ENCODE data around the gene SUFU. TPM values are rescaled to one million over a fixed set of nuclear protein-coding genes. Genes with fewer than 3 reads are reported as not detected.

The SUFU gene
- total RNA-seq, 1 donor = 3.3 TPM

DNA sequence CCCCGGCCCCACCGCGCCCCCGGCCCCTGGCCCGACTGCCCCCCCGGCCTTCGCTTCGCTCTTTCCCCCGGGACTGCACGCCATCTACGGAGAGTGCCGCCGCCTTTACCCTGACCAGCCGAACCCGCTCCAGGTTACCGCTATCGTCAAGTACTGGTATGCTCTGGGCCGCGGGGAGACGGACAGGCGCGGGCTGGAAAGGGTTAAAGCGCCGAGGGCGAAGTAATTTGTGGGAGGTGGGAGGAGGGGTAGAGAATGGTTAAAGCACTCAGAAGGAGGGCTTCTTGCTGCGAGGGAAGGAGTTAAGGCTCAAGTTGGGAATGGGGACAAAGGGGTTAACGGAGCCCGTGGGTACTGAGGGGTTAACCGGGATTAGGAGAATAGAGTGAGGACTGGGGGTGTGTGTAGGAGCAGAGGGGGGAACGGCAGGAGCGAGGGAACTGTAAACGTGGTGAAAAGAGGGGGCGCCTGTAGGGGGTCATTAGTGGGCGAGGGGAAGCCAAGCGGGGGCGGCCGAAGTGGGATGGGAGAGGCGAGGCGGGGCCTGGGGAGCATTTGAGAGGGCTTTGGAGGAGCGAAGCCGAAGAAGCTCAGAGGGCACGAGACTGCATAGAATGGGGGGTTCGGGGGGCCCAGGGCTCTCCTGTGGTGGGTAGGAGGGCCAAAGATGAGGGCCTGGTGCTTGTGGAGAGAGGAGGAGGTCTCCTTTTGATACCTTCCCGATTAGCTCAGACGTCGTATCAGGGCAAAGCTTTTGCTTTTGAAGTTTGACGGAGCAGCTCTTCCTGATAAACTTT, 605 bp downstream of the SUFU start:
- DNase-seq (ENCODE audit: low read depth) = no peak
- TF ChIP-seq, protein P1, sequence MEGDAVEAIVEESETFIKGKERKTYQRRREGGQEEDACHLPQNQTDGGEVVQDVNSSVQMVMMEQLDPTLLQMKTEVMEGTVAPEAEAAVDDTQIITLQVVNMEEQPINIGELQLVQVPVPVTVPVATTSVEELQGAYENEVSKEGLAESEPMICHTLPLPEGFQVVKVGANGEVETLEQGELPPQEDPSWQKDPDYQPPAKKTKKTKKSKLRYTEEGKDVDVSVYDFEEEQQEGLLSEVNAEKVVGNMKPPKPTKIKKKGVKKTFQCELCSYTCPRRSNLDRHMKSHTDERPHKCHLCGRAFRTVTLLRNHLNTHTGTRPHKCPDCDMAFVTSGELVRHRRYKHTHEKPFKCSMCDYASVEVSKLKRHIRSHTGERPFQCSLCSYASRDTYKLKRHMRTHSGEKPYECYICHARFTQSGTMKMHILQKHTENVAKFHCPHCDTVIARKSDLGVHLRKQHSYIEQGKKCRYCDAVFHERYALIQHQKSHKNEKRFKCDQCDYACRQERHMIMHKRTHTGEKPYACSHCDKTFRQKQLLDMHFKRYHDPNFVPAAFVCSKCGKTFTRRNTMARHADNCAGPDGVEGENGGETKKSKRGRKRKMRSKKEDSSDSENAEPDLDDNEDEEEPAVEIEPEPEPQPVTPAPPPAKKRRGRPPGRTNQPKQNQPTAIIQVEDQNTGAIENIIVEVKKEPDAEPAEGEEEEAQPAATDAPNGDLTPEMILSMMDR (IDR thresholded peaks at IDR 0.05; ENCODE audit: insufficient read depth, low read length) = no peak
- peak overlapping the region; percentile 96 for H3K4me3 ChIP-seq (ENCODE audit: low read depth, low read length)

DNA sequence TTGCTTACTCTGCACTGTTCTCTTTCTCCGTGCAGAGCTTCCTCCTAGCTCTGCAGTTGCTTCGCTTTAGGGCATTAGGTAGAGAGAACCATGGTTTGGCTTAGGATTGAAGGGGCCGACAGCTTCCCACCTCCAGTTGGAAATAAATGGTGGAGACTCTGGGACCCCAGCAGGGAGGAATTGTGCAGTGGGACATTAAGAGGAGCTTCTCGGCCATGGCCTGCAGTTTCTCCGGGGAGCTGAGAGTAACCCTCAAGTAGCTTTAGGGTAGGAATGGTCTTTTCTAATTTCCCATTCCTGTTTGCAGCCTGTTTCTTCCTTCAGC, 1.2 kb downstream of the SUFU start:
- H3K4me3 ChIP-seq (ENCODE audit: low read depth, low read length) = peak overlapping the region; percentile 96
- no peak for DNase-seq (ENCODE audit: low read depth)
- TF ChIP-seq, protein P1 (IDR thresholded peaks at IDR 0.05; ENCODE audit: insufficient read depth, low read length) = no peak

DNA sequence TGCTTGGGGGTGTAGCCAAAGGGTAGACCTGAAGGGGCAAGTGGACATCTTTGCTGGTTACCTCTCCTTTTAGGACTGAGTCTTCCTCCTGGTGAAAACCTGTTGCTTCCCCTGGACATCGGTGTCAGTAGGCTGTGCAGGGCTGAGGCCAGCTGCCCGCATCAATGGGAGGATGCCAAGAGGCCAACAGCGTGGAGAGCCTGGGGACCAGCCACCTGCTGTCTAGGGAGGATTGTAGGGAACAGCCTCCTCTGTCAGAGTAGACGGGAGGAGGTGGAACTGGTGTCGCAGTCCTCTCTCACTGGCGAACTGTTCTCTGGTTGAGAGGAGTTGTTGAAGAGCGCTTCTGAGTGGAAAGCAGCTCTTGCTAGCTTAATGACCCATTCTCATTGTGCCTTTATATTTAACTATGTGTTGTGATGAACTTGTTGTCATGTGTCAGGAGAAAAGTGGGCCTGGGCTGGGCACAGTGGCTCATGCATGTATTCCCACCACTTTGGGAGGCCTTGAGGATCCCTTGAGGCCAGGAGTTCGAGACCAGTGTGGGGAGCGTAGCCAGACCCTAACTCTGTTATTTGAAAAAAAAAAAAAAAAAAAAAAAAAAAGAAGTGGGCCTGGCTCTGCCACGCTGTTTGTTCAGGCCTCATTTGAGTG, 1.8 kb downstream of the SUFU start:
- TF ChIP-seq, protein P1 (IDR thresholded peaks at IDR 0.05; ENCODE audit: insufficient read depth, low read length) = no peak
- H3K4me3 ChIP-seq (ENCODE audit: low read depth, low read length) = peak overlapping the region; percentile 96

DNA sequence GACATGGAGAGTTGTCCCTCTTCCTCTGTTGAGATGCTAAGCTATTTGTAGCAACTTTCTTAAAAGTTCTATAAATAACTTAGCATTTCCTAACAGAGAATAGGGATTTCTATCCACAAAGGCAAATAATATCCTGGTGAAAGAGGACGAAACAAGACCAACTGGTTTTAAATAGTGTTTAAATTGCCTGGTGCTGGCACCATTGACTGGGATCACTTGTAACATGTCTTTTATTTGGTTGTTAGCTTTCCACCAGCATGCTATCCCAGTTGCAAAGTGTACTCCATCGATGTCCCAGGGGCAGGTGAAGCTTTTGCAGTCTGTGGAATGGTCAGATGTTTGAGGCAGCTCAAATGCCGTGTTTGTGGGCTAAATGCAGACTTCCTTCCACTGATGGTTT, 3.7 kb downstream of the SUFU start:
- TF ChIP-seq, protein P1 (IDR thresholded peaks at IDR 0.05; ENCODE audit: insufficient read depth, low read length) = no peak
- H3K4me3 ChIP-seq (ENCODE audit: low read depth, low read length) = no peak overlapping the region
- no peak for DNase-seq (ENCODE audit: low read depth)

More for the DNA sequence above, 1.8 kb downstream of the SUFU start:
- no peak for DNase-seq (ENCODE audit: low read depth)

DNA sequence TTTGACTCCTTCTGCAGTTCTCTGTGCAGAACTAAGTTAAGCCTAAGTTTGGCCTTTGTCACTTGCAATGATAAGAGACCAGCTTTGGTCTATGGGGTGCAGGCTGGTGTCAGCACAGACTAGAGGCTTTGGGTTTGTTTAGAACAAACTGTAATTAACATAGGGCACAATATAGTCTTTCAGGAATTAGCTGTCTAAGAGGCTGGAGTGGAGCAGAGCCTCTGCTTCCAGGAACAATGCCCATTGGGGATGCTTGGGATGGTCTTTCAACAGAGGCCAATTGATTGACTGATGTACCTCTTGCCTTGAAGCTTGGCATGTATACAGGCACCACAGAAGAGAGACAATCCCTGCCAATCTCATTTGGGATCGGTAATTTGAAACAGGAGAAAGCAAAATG, 4.7 kb downstream of the SUFU start:
- no peak overlapping the region for H3K4me3 ChIP-seq (ENCODE audit: low read depth, low read length)
- TF ChIP-seq, protein P1 (IDR thresholded peaks at IDR 0.05; ENCODE audit: insufficient read depth, low read length) = no peak
- DNase-seq (ENCODE audit: low read depth) = no peak

DNA sequence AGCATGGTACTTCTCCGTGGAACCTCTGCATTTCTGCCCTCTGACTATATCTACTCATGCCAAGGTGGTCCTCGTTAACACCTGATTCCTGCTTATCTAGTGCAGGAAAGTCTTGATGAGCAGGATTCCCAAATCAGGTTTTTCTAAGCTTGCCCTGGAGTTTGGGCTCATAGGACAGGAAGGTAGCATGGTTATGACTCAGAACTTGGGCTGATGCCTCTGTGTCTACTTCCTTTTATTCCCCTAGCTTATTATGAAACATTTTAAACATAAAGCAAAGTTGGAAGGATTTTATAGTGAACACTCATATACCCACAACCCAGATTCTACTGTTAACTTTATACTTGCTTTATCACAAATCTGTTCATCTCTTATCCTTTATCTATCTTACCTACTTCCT, 5.6 kb downstream of the SUFU start:
- H3K4me3 ChIP-seq (ENCODE audit: low read depth, low read length) = no peak overlapping the region
- TF ChIP-seq, protein P1 (IDR thresholded peaks at IDR 0.05; ENCODE audit: insufficient read depth, low read length) = no peak

More for the DNA sequence above, 5.6 kb downstream of the SUFU start:
- peak; percentile 76 for DNase-seq (ENCODE audit: low read depth)

All from fibroblast of the aortic adventitia (primary cell).